Body of pancreas (tissue), 4 donors: ENCODE measurements around the gene DIMT1. TPM values are rescaled to one million over a fixed set of nuclear protein-coding genes. Genes with fewer than 3 reads are reported as not detected.
A peak's percentile ranks its signal among the peaks of the same experiment; 100 is the strongest.

Source experiments
- ATAC-seq: fragments of 150-250 bp; one replicate; pipeline ENCODE4 v1.9.1; 2016
- DNase-seq, 4 donors: peaks; one replicate each; pipeline ENCODE4 v3.0.0-alpha.2; 2019
- H3K27ac ChIP-seq, 4 donors: fragments of 200-600 bp; sonication (generic); 1 replicate in 3 of 4; 2 replicates in 1 of 4; pipeline versions ENCODE4 v1.5.1 to v1.6.1; 2016 to 2019; ENCODE audit warnings: mild to moderate bottlenecking in 1 of 4, mixed read lengths in 1 of 4, moderate library complexity in 1 of 4
- H3K27me3 ChIP-seq, 2 donors: fragments of 200-600 bp; sonication (generic); one replicate each; pipeline ENCODE4 v1.6.0; 2016; ENCODE audit warnings: mild to moderate bottlenecking in 1 of 2
- H3K36me3 ChIP-seq, 2 donors: fragments of 200-600 bp; sonication (generic); replicated peaks in 1 of 2; 2 replicates each; pipeline ENCODE4 v1.5.1; 2016; ENCODE audit warnings: low read depth in 2 of 2; ENCODE audit not compliant: insufficient read depth in 1 of 2
- H3K4me1 ChIP-seq: fragments of 200-600 bp; sonication (generic); one replicate; pipeline ENCODE4 v1.6.0; 2016
- H3K4me3 ChIP-seq, 2 donors: fragments of 200-600 bp; sonication (generic); 1 replicate in 1 of 2; 2 replicates in 1 of 2; pipeline ENCODE4 v1.5.1; 2016 to 2019
- H3K9me3 ChIP-seq, 3 donors: fragments of 200-600 bp; sonication (generic); 1 replicate in 2 of 3; 2 replicates in 1 of 3; pipeline ENCODE4 v1.5.1; 2016
- POLR2A ChIP-seq, 3 donors: fragments of 450-650 bp; IDR thresholded peaks; one replicate each; pipeline ENCODE4 v1.6.1; 2016; ENCODE audit warnings: antibody characterized with exemption in 3 of 3, mild to moderate bottlenecking in 2 of 3
- WGBS, 2 donors: methylation state at CpG; one replicate each; pipeline ENCODE4 v1.1.5; 2017; 5-methylcytosine and 5-hydroxymethylcytosine counted together
- intact Hi-C: fragments of 100-400 bp; cut with DNase I; formaldehyde crosslinking; loops from one replicate; pipeline ENCODE4 v1.15.1; 2023
- total RNA-seq, 2 donors: library from RNA; depleted of rRNA; stranded (reverse); fragments of >200 nt; gene quantifications; one replicate each; pipeline ENCODE4 v1.1.0, GENCODE V29; 2016
- TF ChIP-seq, protein P1 (sequence below), 7 experiments: fragments of 450-650 bp in 4 of 7; fragments of 200-600 bp in 3 of 7; sonication (generic) in 3 of 7; IDR thresholded peaks; one replicate each; pipeline ENCODE4 v1.5.1; 2016 to 2019; ENCODE audit warnings: antibody characterized with exemption in 7 of 7

The DIMT1 gene
- total RNA-seq, 2 donors from 2014 or later = 5.9 to 21.8 TPM

DNA sequence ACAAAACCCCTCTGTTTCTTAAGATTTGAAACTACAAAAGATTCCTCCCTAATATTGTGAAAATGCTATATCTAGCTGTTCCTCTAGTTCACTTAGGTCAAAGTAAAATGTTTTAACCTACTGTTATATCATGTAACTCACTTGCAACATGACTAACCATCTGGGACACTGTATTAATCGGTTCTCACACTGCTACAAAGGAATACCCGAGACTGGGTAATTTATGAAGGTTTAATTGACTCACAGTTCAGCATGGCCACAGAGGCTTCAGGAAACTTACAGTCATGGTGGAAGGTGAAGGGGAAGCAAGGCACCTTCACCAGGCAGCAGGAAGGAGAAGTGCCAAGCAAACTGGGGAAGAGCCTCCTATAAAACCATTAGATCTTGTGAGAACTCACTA lies 34.7 kb downstream of the DIMT1 start:
- WGBS, 2 donors = 90 to 100% methylated on average over 2 of the region's 2 CpGs
- no peak overlapping the region for H3K4me3 ChIP-seq
- no peak for DNase-seq
- no peaks in the 10 kb centered on the region for H3K4me1 ChIP-seq
- H3K36me3 ChIP-seq = peaks cover 0 to 5% of the 10 kb centered on the region in 2 donors
- H3K27me3 ChIP-seq = no peaks in the 10 kb centered on the region
- H3K27ac ChIP-seq = no peak overlapping the region
- intact Hi-C loops = no loop called here
- no peak for ATAC-seq
- TF ChIP-seq, protein P1, sequence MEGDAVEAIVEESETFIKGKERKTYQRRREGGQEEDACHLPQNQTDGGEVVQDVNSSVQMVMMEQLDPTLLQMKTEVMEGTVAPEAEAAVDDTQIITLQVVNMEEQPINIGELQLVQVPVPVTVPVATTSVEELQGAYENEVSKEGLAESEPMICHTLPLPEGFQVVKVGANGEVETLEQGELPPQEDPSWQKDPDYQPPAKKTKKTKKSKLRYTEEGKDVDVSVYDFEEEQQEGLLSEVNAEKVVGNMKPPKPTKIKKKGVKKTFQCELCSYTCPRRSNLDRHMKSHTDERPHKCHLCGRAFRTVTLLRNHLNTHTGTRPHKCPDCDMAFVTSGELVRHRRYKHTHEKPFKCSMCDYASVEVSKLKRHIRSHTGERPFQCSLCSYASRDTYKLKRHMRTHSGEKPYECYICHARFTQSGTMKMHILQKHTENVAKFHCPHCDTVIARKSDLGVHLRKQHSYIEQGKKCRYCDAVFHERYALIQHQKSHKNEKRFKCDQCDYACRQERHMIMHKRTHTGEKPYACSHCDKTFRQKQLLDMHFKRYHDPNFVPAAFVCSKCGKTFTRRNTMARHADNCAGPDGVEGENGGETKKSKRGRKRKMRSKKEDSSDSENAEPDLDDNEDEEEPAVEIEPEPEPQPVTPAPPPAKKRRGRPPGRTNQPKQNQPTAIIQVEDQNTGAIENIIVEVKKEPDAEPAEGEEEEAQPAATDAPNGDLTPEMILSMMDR (IDR thresholded peaks at IDR 0.05) = no peak
- TF ChIP-seq POLR2A (IDR thresholded peaks at IDR 0.05) = no peak
- H3K9me3 ChIP-seq = no peaks in the 10 kb centered on the region

DNA sequence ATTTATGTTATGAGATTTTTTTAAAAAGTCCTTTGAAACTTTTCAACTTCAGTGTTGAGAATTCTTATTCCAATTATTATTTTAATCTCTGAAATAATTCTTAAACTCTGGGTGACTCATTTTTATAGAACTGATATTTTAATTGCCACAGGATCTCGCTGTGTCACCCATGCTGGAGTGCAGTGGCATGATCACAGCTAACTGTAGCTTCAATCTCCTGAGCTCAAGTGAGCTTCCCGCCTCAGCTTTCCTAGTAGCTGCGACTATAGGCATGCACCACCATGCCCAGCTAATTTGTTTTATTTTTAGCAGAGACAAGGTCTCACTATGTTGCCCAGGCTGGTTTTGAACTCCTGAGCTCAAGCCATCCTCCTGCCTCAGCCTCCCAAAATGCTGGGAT lies 41.0 kb downstream of the DIMT1 start:
- no peak overlapping the region for H3K27ac ChIP-seq
- 95 to 98% methylated on average over 3 of the region's 3 CpGs for WGBS, 2 donors
- no peaks in the 10 kb centered on the region for H3K27me3 ChIP-seq
- no peaks in the 10 kb centered on the region for H3K9me3 ChIP-seq
- H3K4me1 ChIP-seq = no peaks in the 10 kb centered on the region
- ATAC-seq (no peak), DNase-seq (no peak)
- H3K4me3 ChIP-seq = no peak overlapping the region
- intact Hi-C loops = no loop called here
- TF ChIP-seq POLR2A (IDR thresholded peaks at IDR 0.05) = no peak
- TF ChIP-seq, protein P1 (IDR thresholded peaks at IDR 0.05) = no peak
- H3K36me3 ChIP-seq = peaks cover 0 to 5% of the 10 kb centered on the region in 2 donors

DNA sequence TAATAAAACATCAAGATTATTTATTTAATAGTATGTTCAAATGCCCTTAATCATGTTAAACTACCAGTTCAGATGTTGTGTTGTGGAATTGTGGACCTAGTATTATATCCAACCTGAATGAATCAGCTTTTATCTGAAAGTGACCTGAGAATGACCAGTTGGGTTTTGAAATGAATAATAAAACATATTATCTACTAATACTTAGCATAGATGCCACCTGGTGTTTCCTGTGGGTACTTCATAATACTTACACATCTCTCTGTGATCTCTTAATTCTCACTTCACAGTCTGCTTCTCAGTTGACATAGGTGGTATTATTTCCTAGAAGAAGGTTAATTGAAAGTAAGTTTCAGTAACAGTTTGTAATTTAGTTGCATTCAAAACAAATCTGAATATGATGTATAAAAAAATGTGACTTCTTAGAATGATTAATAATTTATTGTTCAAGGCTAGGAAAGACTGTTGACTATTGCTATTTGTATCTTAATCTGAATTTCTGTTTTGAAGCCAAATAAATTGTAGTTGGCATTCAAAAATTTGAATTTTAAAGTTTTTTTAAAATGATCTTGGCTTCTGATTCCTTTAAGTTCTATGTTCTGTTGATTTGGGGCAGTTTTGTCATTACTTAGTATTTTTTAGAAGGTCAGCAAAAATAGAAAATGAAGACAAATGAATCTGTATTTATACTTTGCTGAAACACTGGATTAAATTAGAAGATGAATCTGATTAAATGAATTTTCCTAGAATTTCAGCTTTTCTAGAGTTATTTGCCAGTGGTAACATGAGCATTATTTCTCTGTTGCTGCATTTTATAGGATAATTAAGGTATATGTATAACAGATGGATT lies 49.5 kb downstream of the DIMT1 start:
- intact Hi-C loops = loop anchor here (10.0 kb wide), 1 partner anchor 139 kb away; no protein-coding TSS in a partner anchor
- ATAC-seq = peak; percentile 81
- peak in 2 of 4 donors; percentile 31 to 68 for DNase-seq

DNA sequence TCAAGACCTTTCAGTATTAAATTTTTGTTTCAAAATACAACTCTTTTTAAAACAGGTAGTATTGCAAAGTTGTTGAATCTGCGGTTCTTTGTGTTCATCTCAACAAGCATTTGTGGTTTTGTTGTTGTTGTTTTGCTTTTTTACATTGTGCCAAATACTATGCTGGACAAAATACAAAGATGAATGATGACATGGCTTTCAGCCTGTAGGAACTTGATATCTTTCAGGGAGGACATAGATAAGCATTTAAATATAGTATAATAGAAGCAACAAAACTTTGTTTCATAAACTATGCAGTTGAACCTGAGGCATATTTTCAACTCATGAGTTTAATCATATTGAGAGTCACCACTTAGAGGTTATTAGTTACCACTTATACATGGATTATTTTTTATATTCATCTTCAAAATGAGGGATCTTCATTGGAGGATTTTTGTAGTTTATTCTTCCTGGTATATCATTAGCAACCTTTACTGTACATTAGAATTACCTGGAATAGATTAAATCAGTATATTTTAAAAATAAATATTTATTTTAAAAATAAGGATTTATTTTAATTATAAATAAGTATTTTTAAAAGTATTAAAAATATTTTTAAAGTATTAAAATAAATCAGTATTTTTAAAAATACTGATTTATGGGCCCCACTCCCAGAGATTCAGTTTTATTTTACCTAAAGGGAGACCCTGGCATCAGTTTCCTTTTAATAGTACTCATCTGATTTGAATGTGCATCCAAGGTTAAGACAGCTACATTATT lies 54.8 kb downstream of the DIMT1 start:
- intact Hi-C loops = no loop called here
- no peaks in the 10 kb centered on the region for H3K9me3 ChIP-seq
- H3K27ac ChIP-seq = no peak overlapping the region
- ATAC-seq (no peak), DNase-seq (no peak)
- 97% methylated on average over 1 of the region's 1 CpG for WGBS, 2 donors
- peaks cover 0 to 6% of the 10 kb centered on the region in 2 donors for H3K36me3 ChIP-seq
- TF ChIP-seq, protein P1 (IDR thresholded peaks at IDR 0.05) = no peak
- no peak for TF ChIP-seq POLR2A (IDR thresholded peaks at IDR 0.05)
- no peaks in the 10 kb centered on the region for H3K4me1 ChIP-seq
- no peak overlapping the region for H3K4me3 ChIP-seq
- no peaks in the 10 kb centered on the region for H3K27me3 ChIP-seq

More for the DNA sequence above, 49.5 kb downstream of the DIMT1 start:
- H3K9me3 ChIP-seq = no peaks in the 10 kb centered on the region
- no peaks in the 10 kb centered on the region for H3K27me3 ChIP-seq
- H3K4me1 ChIP-seq = no peaks in the 10 kb centered on the region
- no peak overlapping the region for H3K27ac ChIP-seq
- peaks cover 0 to 9% of the 10 kb centered on the region in 2 donors for H3K36me3 ChIP-seq
- TF ChIP-seq POLR2A (IDR thresholded peaks at IDR 0.05) = no peak
- TF ChIP-seq, protein P1 (IDR thresholded peaks at IDR 0.05) = peak; percentile 27 to 81 (median 67)
- H3K4me3 ChIP-seq = no peak overlapping the region
